HepG2 (cell line): ENCODE results near the gene ARL5B. TPM values are rescaled to one million over a fixed set of nuclear protein-coding genes. Genes with fewer than 3 reads are reported as not detected.
A peak's percentile ranks its signal among the peaks of the same experiment; 100 is the strongest.

Experiments
- ATAC-seq: fragments of 200-7000 bp; cut with Tn5 transposase; 3 replicates; pipeline ENCODE4 v1.9.1; 2020; ENCODE audit warnings: mild to moderate bottlenecking, moderate library complexity
- BruUV-seq: library from RNA; stranded (reverse); fragments of 400-500 nt; replicated peaks from 2 replicates; lab custom pipeline; 2021; lab: Mats Ljungman, UMichigan
- CTCF ChIA-PET: fragments of 300-600 bp; formaldehyde crosslinking; extraction: SDS; loops from one replicate; lab custom pipeline; 2021; ENCODE audit warnings: low total read pairs, inconsistent platforms, low intra/inter-chr PET ratio; lab: Yijun Ruan, JAX
- POLR2A ChIA-PET: fragments of 350-600 bp; sonication (Branson Sonifier 250); formaldehyde crosslinking; loops from one replicate; lab custom pipeline; 2020; ENCODE audit warnings: antibody characterized with exemption, inconsistent platforms; lab: Yijun Ruan, JAX
- DNase-seq: peaks from one replicate; pipeline ENCODE4 v3.0.0-alpha.2; 2015; ENCODE audit warnings: low spot score
- FAIRE-seq: peaks from 3 replicates; lab custom pipeline; 2011; peaks lifted over from hg19 to GRCh38; lab: Jason Lieb, UNC
- H2AFZ ChIP-seq: one replicate; pipeline ENCODE4 v1.6.1; 2011; ENCODE audit warnings: low read length, inconsistent platforms
- H3K27ac ChIP-seq: fragments of 300-600 bp; 3 replicates; pipeline ENCODE4 v1.8.0; 2011; ENCODE audit warnings: mixed run types, mild to moderate bottlenecking, mixed read lengths, low read length, inconsistent platforms; ENCODE audit not compliant: insufficient read depth; ENCODE audit errors: extremely low read length
- H3K27me3 ChIP-seq, 2 experiments: fragments of 200-600 bp in 1 of 2; 2 replicates in 1 of 2; 3 replicates in 1 of 2; pipeline versions ENCODE4 v1.6.0 to v1.8.0; 2011; ENCODE audit warnings: low read length in 2 of 2, mild to moderate bottlenecking in 2 of 2, moderate library complexity in 2 of 2, inconsistent platforms in 1 of 2; ENCODE audit not compliant: insufficient read depth in 2 of 2, control insufficient read depth in 1 of 2
- H3K36me3 ChIP-seq, 2 experiments: fragments of 200-600 bp in 1 of 2; replicated peaks in 1 of 2; 2 replicates in 1 of 2; 3 replicates in 1 of 2; pipeline versions ENCODE4 v1.5.1 to v1.8.0; 2011; ENCODE audit warnings: low read length in 2 of 2, inconsistent platforms in 1 of 2; ENCODE audit not compliant: insufficient read depth in 2 of 2, control insufficient read depth in 1 of 2
- H3K4me1 ChIP-seq: 2 replicates; pipeline ENCODE4 v1.5.1; 2012; ENCODE audit warnings: low read length, inconsistent platforms; ENCODE audit not compliant: insufficient read depth
- H3K4me2 ChIP-seq: 2 replicates; pipeline ENCODE4 v1.6.0; 2011; ENCODE audit warnings: low read depth, low read length, inconsistent platforms
- H3K4me3 ChIP-seq, 3 experiments: fragments of 200-600 bp in 1 of 3; sonication (generic), shearing (Covaris generic) in 1 of 3; replicated peaks in 1 of 3; 2 replicates each; pipeline ENCODE4 v1.5.1; 2011 to 2016; ENCODE audit warnings: low read length in 3 of 3, inconsistent platforms in 2 of 3, low read depth in 2 of 3, mild to moderate bottlenecking in 2 of 3, control low read depth in 1 of 3, mixed read lengths in 1 of 3; ENCODE audit not compliant: insufficient read depth in 1 of 3
- H3K79me2 ChIP-seq: one replicate; pipeline ENCODE4 v1.6.1; 2011; ENCODE audit warnings: low read length, inconsistent platforms; ENCODE audit not compliant: insufficient read depth
- H3K9ac ChIP-seq: 2 replicates; pipeline ENCODE4 v1.6.0; 2011; ENCODE audit warnings: mild to moderate bottlenecking, low read depth, low read length, inconsistent platforms; ENCODE audit not compliant: insufficient read depth
- H3K9me3 ChIP-seq: 2 replicates; pipeline ENCODE4 v1.5.1; 2012; ENCODE audit warnings: mild to moderate bottlenecking, low read length
- H4K20me1 ChIP-seq: 2 replicates; pipeline ENCODE4 v1.6.0; 2011; ENCODE audit warnings: inconsistent platforms, mild to moderate bottlenecking, low read length, moderate library complexity; ENCODE audit not compliant: insufficient read depth
- CBX2 ChIP-seq, 2 experiments: fragments of 200-600 bp in 1 of 2; sonication (generic); formaldehyde crosslinking in 1 of 2; IDR thresholded peaks; 2 replicates each; pipeline versions ENCODE4 v1.7.0 to v1.8.1; 2018 to 2022; ENCODE audit warnings: low read depth in 2 of 2, low read length in 1 of 2, mild to moderate bottlenecking in 1 of 2, missing genetic modification reagents in 1 of 2
- CCAR2 ChIP-seq: fragments of 200-400 bp; formaldehyde crosslinking; optimal IDR thresholded peaks from 2 replicates; pipeline ENCODE3; 2018; ENCODE audit warnings: low read depth, mild to moderate bottlenecking, low read length, moderate library complexity
- CREM ChIP-seq, 2 experiments: sonication (generic) in 1 of 2; formaldehyde crosslinking in 1 of 2; IDR thresholded peaks; 2 replicates each; pipeline versions ENCODE4 v1.4.0 to v1.6.1; 2016 to 2020; ENCODE audit warnings: antibody characterized with exemption in 1 of 2, mild to moderate bottlenecking in 1 of 2, missing genetic modification reagents in 1 of 2
- DNMT3B ChIP-seq: conservative IDR thresholded peaks from 2 replicates; pipeline ENCODE4 v1.6.1; 2016; ENCODE audit warnings: missing biosample characterization, control low read depth
- HMGXB3 ChIP-seq: sonication (generic); formaldehyde crosslinking; IDR thresholded peaks from 2 replicates; pipeline ENCODE4 v1.4.0; 2020; ENCODE audit warnings: missing genetic modification reagents, borderline replicate concordance
- HNF4A ChIP-seq: sonication (generic); formaldehyde crosslinking; IDR thresholded peaks from 2 replicates; pipeline ENCODE4 v1.4.0; 2020; ENCODE audit warnings: missing genetic modification reagents
- NFE2L1 ChIP-seq: sonication (generic); formaldehyde crosslinking; IDR thresholded peaks from 2 replicates; pipeline ENCODE4 v1.4.0; 2020; ENCODE audit warnings: missing genetic modification reagents, mild to moderate bottlenecking, borderline replicate concordance
- NFYB ChIP-seq: sonication (generic); formaldehyde crosslinking; IDR thresholded peaks from 2 replicates; pipeline ENCODE4 v1.4.0; 2020; ENCODE audit warnings: missing genetic modification reagents
- RAD51 ChIP-seq: fragments of 450-650 bp; IDR thresholded peaks from 2 replicates; pipeline ENCODE4 v1.6.1; 2016; ENCODE audit warnings: borderline replicate concordance
- SCMH1 ChIP-seq: sonication (generic); formaldehyde crosslinking; IDR thresholded peaks from 2 replicates; pipeline ENCODE4 v1.9.0; 2021; ENCODE audit warnings: missing genetic modification reagents, mild to moderate bottlenecking, borderline replicate concordance
- ZNF276 ChIP-seq: sonication (generic); formaldehyde crosslinking; IDR thresholded peaks from 2 replicates; pipeline ENCODE4 v1.4.0; 2020; ENCODE audit warnings: mild to moderate bottlenecking, low read depth, missing genetic modification reagents
- ZNF709 ChIP-seq: sonication (generic); formaldehyde crosslinking; IDR thresholded peaks from 2 replicates; pipeline ENCODE4 v1.5.0; 2020; ENCODE audit warnings: mild to moderate bottlenecking, missing genetic modification reagents
- ZSCAN30 ChIP-seq: sonication (generic); formaldehyde crosslinking; IDR thresholded peaks from 2 replicates; pipeline ENCODE4 v1.5.0; 2020; ENCODE audit warnings: mild to moderate bottlenecking, missing genetic modification reagents
- WGBS: methylation state at CpG from one replicate; pipeline ENCODE4 v1.1.6; 2017; ENCODE audit warnings: low lambda C conversion rate; 5-methylcytosine and 5-hydroxymethylcytosine counted together
- in situ Hi-C: cut with HindIII; loops from 2 replicates; pipeline ENCODE4 v1.10.0; 2017; ENCODE audit warnings: low pct_unique_long_range_greater_than_20kb; ENCODE audit not compliant: extremely low pct_ligation_motif_present
- intact Hi-C: fragments of 100-400 bp; cut with micrococcal nuclease; formaldehyde crosslinking; loops from one replicate; pipeline ENCODE4 v1.10.0; 2022; ENCODE audit not compliant: unreplicated experiment
- polyA plus RNA-seq, 8 experiments: library from polyadenylated mRNA; depleted of rRNA in 3 of 8; stranded (reverse) in 7 of 8; unstranded in 1 of 8; fragments of >200 nt; fragmentation: Illumina TruSeq in 4 of 8; extraction: Trizol in 4 of 8; gene quantifications; 2 replicates each; pipeline versions ENCODE4 v1.2.1 to v1.2.3, GENCODE V29; 2011 to 2016; ENCODE audit warnings: low read depth in 4 of 8, missing spikeins in 1 of 8, mixed read lengths in 1 of 8; ENCODE audit not compliant: insufficient read depth in 1 of 8
- total RNA-seq, 5 experiments: library from RNA; depleted of rRNA; stranded (reverse); fragments of >200 nt; fragmentation: Illumina TruSeq; extraction: Trizol; gene quantifications; 2 replicates each; pipeline ENCODE4 v1.2.3, GENCODE V29; 2016; ENCODE audit warnings: low read depth in 1 of 5

Gene ARL5B
- total and polyA plus RNA-seq, 2 of the 13 experiments (the other 11 are each of a cell fraction or from before 2014, with no cell fraction given): 26.6 to 32.7 TPM

DNA sequence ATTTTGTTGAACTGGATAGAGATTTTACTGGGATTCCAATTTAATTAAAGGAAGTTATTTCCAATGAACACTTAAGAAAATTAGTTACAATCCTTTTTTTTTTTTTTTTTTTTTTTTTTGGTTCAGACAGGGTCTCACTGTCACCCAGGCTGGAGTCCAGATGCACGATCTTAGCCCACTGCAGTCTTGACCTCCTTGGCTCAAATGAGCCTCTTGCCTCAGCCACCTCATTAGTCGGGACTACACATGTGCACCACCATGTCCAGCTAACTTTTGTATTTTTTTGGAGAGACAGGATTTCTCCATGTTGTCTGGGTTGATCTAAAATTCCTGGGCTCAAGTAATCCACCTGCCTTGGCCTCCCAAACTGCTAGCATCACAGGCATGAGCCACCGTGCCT is 2.5 kb upstream of the ARL5B start (continued):
- TF ChIP-seq ZNF276 (CRISPR knock-in tag) (no peak), HNF4A (CRISPR knock-in tag) (no peak)
- TF ChIP-seq, all 625 proteins: peak for 0

GRCh38 chr10:18658271-18659124 is 733 bp upstream of the ARL5B start:
- DNase-seq (peak; percentile 57), ATAC-seq (peak; percentile 8)
- TF ChIP-seq CREM (IDR thresholded peaks at IDR 0.05): no peak
- no peak for TF ChIP-seq CREM (CRISPR knock-in tag; IDR thresholded peaks at IDR 0.05)
- no peak for TF ChIP-seq NFE2L1 (CRISPR knock-in tag)
- TF ChIP-seq RAD51: no peak
- no peak for TF ChIP-seq DNMT3B (CRISPR knock-in tag)
- no peak for TF ChIP-seq NFYB (CRISPR knock-in tag)
- 0 out of 2 replicates have a peak, but pooled peaks have one; percentile 46 for TF ChIP-seq ZSCAN30
- no peak for TF ChIP-seq CBX2 (IDR thresholded peaks at IDR 0.05; ENCODE audit: low read depth, low read length)
- TF ChIP-seq CBX2 (CRISPR knock-in tag; IDR thresholded peaks at IDR 0.05; ENCODE audit: low read depth): no peak
- peak; percentile 42; the same call in 1 of the 2 replicates for TF ChIP-seq ZNF709
- no peak for TF ChIP-seq CCAR2
- TF ChIP-seq HMGXB3 (CRISPR knock-in tag): peak; percentile 2; the same call in 1 of the 2 replicates
- TF ChIP-seq SCMH1 (CRISPR knock-in tag): no peak

More at GRCh38 chr10:18658271-18659124, 733 bp upstream of the ARL5B start:
- CTCF ChIA-PET: no interaction called here
- H3K79me2 ChIP-seq: peaks cover 50% of the 10 kb centered on the region
- H3K9me3 ChIP-seq: no peaks in the 10 kb centered on the region
- peak overlapping the region; percentile 90 to 96 (median 92) for H3K4me3 ChIP-seq
- peak overlapping the region; percentile 86 for H3K4me2 ChIP-seq
- intact Hi-C loops (loop anchor here (1.0 to 10.0 kb wide), 3 partner anchors 48 to 984 kb away; no protein-coding TSS in a partner anchor), in situ Hi-C loops (loop anchor here (25.0 kb wide), 1 partner anchor 996 kb away; no protein-coding TSS in a partner anchor)
- peaks cover 25% of the 10 kb centered on the region for H3K4me1 ChIP-seq
- peaks cover 30% of the 10 kb centered on the region for H4K20me1 ChIP-seq
- H3K9ac ChIP-seq: peak overlapping the region; percentile 99
- peaks cover 0 to 4% of the 10 kb centered on the region in 2 experiments; a peak in 1 of 5 replicates for H3K36me3 ChIP-seq
- H3K27ac ChIP-seq: peak overlapping the region; percentile 100
- POLR2A ChIA-PET: interaction anchor here (0.7 to 2.7 kb wide), 15 partner anchors 9 to 1016 kb away, joined by 3 to 21 read pairs (median 5); partner anchors contain the start of gene STAM
- H2AFZ ChIP-seq: peak overlapping the region; percentile 35
- H3K27me3 ChIP-seq: no peaks in the 10 kb centered on the region; a peak in 1 of 5 replicates
- FAIRE-seq: no peak
- WGBS: under 1% methylated on average over 23 of the region's 23 CpGs
- TSS peak; percentile 95 for BruUV-seq
